ENCODE data around the gene PTRH2. TPM values are rescaled to one million over a fixed set of nuclear protein-coding genes. Genes with fewer than 3 reads are reported as not detected.

PTRH2 gene
- total RNA-seq = 18.1 and 23.0 TPM in 2 replicates

GRCh38 chr17:59707149-59707970 lies at the start of gene PTRH2, which contains the start of gene VMP1:
Gene PTRH2 (minus strand): TSS chr17:59707430. CDS start chr17:59697978, 9,452 bp downstream.
Gene VMP1 (plus strand): TSS chr17:59707654. CDS start chr17:59731447, 23,793 bp downstream.

Other genes with a start within 250 kb of the PTRH2 start
- 49.6 and 66.3 TPM in 2 replicates for gene DHX40, start 141.8 kb downstream of the PTRH2 start, total RNA-seq
- gene CLTC, start 87.5 kb downstream of the PTRH2 start, total RNA-seq = 533 and 687 TPM in 2 replicates
- 144 and 174 TPM in 2 replicates for gene VMP1, start 224 bp upstream of the PTRH2 start, total RNA-seq
- gene TUBD1, start 185.5 kb upstream of the PTRH2 start, total RNA-seq = 5.3 and 6.8 TPM in 2 replicates
- gene RPS6KB1, start 185.7 kb upstream of the PTRH2 start, total RNA-seq = 19.5 and 25.3 TPM in 2 replicates

Data from smooth muscle cell of the pulmonary artery (primary cell).